T-helper 17 cell (primary cell): ENCODE results near the gene MPDU1. TPM values are rescaled to one million over a fixed set of nuclear protein-coding genes. Genes with fewer than 3 reads are reported as not detected.

ENCODE experiments used
- ATAC-seq: fragments of 150-1000 bp; cut with Tn5 transposase; 2 replicates; pipeline ENCODE4 v1.10.0; 2021; ENCODE audit warnings: mild to moderate bottlenecking, moderate library complexity
- DNase-seq, 3 donors: peaks; one replicate each; pipeline versions ENCODE4 v3.0.0 to v3.0.0-alpha.2; 2020 to 2021
- H3K9me3 ChIP-seq: one replicate; pipeline ENCODE4 v1.7.0; 2013; ENCODE audit warnings: low read length, mild to moderate bottlenecking; ENCODE audit not compliant: control insufficient read depth, poor library complexity, severe bottlenecking
- H3K27ac Mint-ChIP-seq: one replicate; pipeline ENCODE4 v1.8.0; 2022; ENCODE audit warnings: mild to moderate bottlenecking, moderate library complexity, mixed read lengths
- H3K27me3 Mint-ChIP-seq: one replicate; pipeline ENCODE4 v1.8.0; 2022; ENCODE audit warnings: mixed read lengths
- H3K36me3 Mint-ChIP-seq: one replicate; pipeline ENCODE4 v1.8.0; 2022; ENCODE audit warnings: low read depth, mixed read lengths
- H3K4me1 Mint-ChIP-seq: one replicate; pipeline ENCODE4 v1.8.0; 2022; ENCODE audit warnings: mild to moderate bottlenecking, mixed read lengths
- H3K4me3 Mint-ChIP-seq: one replicate; pipeline ENCODE4 v1.8.0; 2022; ENCODE audit warnings: mild to moderate bottlenecking, moderate library complexity, mixed read lengths
- total RNA-seq, 4 donors: library from RNA in 2 of 4; stranded (reverse) in 2 of 4; gene quantifications; one replicate each; pipeline ENCODE4 v1.2.3 and lab custom pipeline; 2022 to 2026

The MPDU1 gene
- total RNA-seq, 2 donors from 2014 or later, result 28.9 to 32.7 TPM

DNA sequence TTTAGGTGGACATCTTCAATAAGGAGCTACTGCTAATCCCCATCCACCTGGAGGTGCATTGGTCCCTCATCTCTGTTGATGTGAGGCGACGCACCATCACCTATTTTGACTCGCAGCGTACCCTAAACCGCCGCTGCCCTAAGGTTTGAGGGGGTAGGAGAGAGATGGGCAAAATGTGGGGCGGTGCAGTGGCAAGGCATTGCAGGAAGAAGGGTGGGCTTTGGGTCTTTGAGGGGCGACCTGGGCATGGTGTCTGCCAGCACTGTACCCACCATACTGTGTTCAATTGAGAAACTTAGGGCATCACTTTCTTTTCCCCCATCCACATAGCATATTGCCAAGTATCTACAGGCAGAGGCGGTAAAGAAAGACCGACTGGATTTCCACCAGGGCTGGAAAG is 13.3 kb upstream of the MPDU1 start:
- Mint-ChIP-seq H3K4me1 (peaks cover 30% of the 10 kb centered on the region), H3K27me3 (no peaks in the 10 kb centered on the region), H3K4me3 (no peak overlapping the region), H3K36me3 (peaks cover 10% of the 10 kb centered on the region), H3K27ac (no peak overlapping the region)
- H3K9me3 ChIP-seq, result no peaks in the 10 kb centered on the region
- DNase-seq (no peak), ATAC-seq (no peak)

DNA sequence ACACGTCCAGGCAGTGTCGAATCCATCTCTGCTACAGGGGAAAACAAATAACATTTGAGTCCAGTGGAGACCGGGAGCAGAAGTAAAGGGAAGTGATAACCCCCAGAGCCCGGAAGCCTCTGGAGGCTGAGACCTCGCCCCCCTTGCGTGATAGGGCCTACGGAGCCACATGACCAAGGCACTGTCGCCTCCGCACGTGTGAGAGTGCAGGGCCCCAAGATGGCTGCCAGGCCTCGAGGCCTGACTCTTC is 11.4 kb upstream of the MPDU1 start:
- no peaks in the 10 kb centered on the region for H3K27me3 Mint-ChIP-seq
- ATAC-seq, result no peak
- H3K4me1 Mint-ChIP-seq, result peaks cover 35% of the 10 kb centered on the region
- peak overlapping the region; percentile 98 for H3K27ac Mint-ChIP-seq
- no peaks in the 10 kb centered on the region for H3K9me3 ChIP-seq
- peaks cover 10% of the 10 kb centered on the region for H3K36me3 Mint-ChIP-seq
- DNase-seq, result no peak
- peak overlapping the region; percentile 93 for H3K4me3 Mint-ChIP-seq

DNA sequence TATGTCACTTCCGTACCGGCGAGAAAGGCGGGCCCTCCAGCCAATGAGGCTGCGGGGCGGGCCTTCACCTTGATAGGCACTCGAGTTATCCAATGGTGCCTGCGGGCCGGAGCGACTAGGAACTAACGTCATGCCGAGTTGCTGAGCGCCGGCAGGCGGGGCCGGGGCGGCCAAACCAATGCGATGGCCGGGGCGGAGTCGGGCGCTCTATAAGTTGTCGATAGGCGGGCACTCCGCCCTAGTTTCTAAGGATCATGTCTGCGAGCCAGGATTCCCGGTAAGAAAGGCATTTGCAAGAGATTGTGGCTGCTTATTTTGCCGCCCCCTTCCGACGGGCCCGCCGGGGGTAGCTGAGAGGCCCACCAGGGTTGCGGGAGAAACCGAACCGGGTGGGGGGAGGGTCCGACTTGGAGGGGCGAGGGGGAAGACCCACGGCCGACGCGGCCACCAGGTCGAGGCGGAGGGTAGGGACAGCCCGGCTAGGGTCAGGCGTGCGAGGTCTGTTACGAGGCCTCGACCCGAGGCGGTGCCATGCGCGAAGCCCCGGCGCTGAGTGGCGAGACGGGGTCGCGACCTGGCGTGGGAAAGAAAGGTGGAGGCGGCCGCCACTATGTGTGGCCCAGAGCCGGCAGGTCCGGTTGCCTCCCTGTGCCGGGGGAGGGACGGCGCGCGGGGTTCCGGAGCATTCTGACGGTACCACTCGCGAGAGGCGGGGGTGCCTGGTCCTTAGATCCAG is 10.9 kb upstream of the MPDU1 start:
- ATAC-seq (peak; percentile 85), DNase-seq (peak; percentile 96 to 100 (median 100))
- Mint-ChIP-seq H3K4me1 (peaks cover 37% of the 10 kb centered on the region), H3K27me3 (no peaks in the 10 kb centered on the region), H3K36me3 (peaks cover 7% of the 10 kb centered on the region), H3K4me3 (peak overlapping the region; percentile 93), H3K27ac (peak overlapping the region; percentile 98)
- H3K9me3 ChIP-seq, result no peaks in the 10 kb centered on the region

DNA sequence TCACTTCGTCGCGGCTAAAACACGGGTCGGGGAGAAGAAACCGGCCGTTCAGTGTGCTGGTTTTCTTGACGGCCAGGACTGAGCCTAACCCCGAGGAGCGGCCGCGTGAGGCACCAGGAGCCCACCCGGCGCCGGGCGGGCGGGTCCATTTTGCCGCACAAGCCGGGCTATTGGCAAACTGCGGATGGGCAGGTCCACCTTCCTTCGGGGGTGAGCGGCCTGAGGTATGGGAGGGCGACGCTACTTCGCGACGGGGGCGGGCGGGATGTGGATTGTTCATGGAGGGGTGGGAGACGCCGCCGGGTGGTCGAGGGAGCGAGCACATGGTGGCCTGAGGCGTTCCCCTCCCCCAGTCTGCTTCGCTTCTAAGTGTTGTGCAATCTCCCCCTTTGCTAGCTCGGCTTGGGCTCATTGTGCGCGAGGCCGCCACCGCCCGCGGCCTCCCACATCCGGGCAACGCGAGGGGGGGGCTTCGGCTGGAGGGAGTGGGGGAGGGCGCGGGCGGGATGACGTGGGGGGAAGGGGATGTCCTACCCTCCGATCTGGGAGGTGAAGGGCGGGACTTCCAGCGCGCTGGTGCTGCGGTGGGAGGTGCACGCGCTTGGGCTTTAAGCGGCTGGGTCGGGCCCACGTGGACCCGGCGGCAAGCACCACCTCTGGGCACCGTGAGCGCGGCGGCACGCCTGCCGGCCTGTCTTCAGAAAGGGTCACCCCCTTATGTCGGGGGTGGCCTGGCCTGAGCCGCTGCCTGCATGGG is 10.2 kb upstream of the MPDU1 start:
- H3K36me3 Mint-ChIP-seq, result peaks cover 7% of the 10 kb centered on the region
- peak overlapping the region; percentile 93 for H3K4me3 Mint-ChIP-seq
- DNase-seq (peak; percentile 83 to 89 (median 87)), ATAC-seq (peak; percentile 54)
- peaks cover 41% of the 10 kb centered on the region for H3K4me1 Mint-ChIP-seq
- no peaks in the 10 kb centered on the region for H3K9me3 ChIP-seq
- H3K27ac Mint-ChIP-seq, result peak overlapping the region; percentile 98
- H3K27me3 Mint-ChIP-seq, result no peaks in the 10 kb centered on the region

DNA sequence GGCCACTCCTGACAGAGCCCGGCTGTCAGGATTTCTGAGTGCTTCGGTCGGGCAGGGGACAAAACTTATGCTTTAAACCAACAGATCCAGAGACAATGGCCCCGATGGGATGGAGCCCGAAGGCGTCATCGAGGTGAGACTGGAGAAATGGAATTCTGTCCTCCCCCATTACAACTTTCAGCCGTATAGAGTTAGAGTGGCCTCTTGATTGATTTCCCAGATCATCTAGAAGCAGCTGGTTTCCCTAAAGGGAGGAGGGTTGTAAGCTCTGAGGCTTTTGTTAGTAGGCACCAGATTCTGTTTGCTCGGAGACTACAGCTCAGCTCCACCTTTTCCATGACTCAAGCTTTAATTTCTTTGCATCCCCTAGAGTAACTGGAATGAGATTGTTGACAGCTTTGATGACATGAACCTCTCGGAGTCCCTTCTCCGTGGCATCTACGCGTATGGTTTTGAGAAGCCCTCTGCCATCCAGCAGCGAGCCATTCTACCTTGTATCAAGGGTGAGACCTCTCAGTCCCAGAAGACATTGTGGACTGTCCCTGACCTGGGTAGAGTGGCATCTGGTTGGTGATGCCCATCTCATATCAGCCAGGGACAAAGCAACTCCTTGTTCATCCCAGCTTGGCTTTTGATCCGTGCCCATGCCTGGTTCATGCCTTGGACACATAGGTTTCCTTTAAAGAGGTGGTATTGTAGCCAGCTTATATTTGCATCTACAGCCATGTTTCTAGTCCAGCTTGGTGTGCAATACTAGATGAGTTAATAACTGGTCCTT is 9.3 kb upstream of the MPDU1 start:
- DNase-seq, result no peak
- Mint-ChIP-seq H3K27me3 (no peaks in the 10 kb centered on the region), H3K36me3 (peaks cover 7% of the 10 kb centered on the region), H3K4me3 (peak overlapping the region; percentile 93), H3K27ac (peak overlapping the region; percentile 98), H3K4me1 (peaks cover 47% of the 10 kb centered on the region)
- no peak for ATAC-seq
- no peaks in the 10 kb centered on the region for H3K9me3 ChIP-seq

DNA sequence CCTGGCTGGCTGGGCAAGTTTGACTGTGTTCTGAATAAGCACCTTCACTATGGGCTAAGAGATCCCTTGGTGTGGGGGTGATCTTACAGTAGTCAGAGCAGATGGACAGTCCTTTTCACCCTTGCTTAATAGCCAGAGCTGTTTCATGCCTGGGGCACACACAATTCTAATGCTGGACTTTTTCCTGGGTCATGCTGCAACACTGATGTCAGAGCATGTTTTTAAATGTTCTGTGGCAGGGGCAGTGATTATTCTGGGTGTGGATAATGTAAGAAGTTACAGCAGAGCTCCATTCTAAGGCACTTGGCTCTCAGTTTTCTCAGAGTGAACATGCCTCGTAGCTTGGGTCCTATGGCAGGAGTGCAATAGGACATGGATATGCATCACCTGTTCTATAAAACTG is 8.2 kb upstream of the MPDU1 start:
- no peak for DNase-seq
- peak overlapping the region; percentile 98 for H3K27ac Mint-ChIP-seq

DNA sequence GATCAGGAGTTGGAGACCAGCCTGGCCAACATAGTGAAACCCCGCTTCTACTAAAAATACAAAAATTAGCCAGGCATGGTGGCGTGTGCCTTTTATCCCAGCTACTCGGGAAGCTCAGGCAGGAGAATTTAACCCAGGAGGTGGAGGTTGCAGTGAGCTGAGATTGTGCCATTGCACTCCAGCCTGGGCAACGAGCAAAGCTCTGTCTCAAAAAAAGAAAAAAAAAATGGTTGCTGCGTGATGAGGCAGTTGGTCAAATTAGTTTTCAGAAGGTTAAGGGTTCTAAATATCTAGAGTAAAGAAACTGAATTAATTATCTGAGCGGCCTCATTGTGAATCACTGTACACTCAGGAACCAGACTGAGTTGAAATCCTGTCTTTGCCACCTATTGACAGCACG is 7.7 kb upstream of the MPDU1 start:
- peaks cover 7% of the 10 kb centered on the region for H3K36me3 Mint-ChIP-seq
- peaks cover 57% of the 10 kb centered on the region for H3K4me1 Mint-ChIP-seq
- ATAC-seq (no peak), DNase-seq (no peak)
- no peaks in the 10 kb centered on the region for H3K27me3 Mint-ChIP-seq
- no peaks in the 10 kb centered on the region for H3K9me3 ChIP-seq
- H3K27ac Mint-ChIP-seq, result peak overlapping the region; percentile 98
- H3K4me3 Mint-ChIP-seq, result peak overlapping the region; percentile 53

More for the DNA sequence above, 8.2 kb upstream of the MPDU1 start:
- no peak for ATAC-seq
- Mint-ChIP-seq H3K4me3 (peak overlapping the region; percentile 93), H3K27me3 (no peaks in the 10 kb centered on the region), H3K36me3 (peaks cover 7% of the 10 kb centered on the region), H3K4me1 (peaks cover 52% of the 10 kb centered on the region)
- no peaks in the 10 kb centered on the region for H3K9me3 ChIP-seq

DNA sequence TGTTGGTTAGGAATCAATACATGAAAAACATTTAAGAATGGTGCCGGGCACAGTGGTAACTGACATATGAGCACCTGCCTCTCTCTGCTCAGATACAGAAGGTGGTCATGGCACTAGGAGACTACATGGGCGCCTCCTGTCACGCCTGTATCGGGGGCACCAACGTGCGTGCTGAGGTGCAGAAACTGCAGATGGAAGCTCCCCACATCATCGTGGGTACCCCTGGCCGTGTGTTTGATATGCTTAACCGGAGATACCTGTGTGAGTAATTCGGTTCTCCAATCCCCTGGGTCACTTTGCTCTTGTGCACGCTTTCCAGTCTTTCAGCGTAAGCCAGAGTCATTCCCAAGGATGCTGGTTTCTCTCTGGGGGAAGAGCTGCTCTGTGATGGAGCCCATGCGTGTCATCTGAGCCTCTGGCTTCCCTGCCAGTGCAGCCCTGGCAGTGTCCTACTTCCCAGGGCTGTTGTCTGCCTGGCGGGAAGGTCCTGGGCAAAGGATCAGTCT is 7.2 kb upstream of the MPDU1 start:
- H3K9me3 ChIP-seq, result no peaks in the 10 kb centered on the region
- peak overlapping the region; percentile 98 for H3K27ac Mint-ChIP-seq
- peaks cover 7% of the 10 kb centered on the region for H3K36me3 Mint-ChIP-seq
- DNase-seq (no peak), ATAC-seq (no peak)
- H3K27me3 Mint-ChIP-seq, result no peaks in the 10 kb centered on the region
- H3K4me3 Mint-ChIP-seq, result peak overlapping the region; percentile 53
- H3K4me1 Mint-ChIP-seq, result peaks cover 56% of the 10 kb centered on the region

DNA sequence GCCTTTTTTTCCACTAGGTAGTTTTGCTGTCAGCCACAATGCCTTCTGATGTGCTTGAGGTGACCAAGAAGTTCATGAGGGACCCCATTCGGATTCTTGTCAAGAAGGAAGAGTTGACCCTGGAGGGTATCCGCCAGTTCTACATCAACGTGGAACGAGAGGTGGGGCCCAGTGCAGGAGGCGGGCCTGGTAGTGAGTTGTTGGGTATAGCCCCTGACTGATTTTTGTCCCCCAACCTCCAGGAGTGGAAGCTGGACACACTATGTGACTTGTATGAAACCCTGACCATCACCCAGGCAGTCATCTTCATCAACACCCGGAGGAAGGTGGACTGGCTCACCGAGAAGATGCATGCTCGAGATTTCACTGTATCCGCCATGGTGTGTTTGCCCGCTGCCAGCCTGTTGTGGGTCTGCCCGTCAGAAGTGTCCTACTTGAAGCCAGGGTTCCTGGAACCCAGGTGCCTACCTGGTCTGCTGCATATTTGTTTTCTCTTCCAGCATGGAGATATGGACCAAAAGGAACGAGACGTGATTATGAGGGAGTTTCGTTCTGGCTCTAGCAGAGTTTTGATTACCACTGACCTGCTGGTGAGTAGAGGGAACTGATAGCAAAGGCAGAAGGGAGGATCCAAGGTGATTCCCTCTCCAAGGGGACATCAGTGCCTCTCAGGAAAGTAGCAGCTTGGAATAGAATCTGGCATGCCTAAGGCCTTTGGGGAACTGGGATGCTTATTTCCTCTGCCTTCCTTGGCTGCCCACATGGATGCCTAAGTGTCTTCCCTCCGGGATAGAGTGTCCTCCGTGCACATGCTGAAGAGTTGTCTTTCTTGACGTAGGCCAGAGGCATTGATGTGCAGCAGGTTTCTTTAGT is 6.1 kb upstream of the MPDU1 start:
- peaks cover 52% of the 10 kb centered on the region for H3K4me1 Mint-ChIP-seq
- peak overlapping the region; percentile 50 for H3K4me3 Mint-ChIP-seq
- no peak for DNase-seq
- peaks cover 7% of the 10 kb centered on the region for H3K36me3 Mint-ChIP-seq
- no peaks in the 10 kb centered on the region for H3K27me3 Mint-ChIP-seq
- no peaks in the 10 kb centered on the region for H3K9me3 ChIP-seq
- peak overlapping the region; percentile 98 for H3K27ac Mint-ChIP-seq
- no peak for ATAC-seq

DNA sequence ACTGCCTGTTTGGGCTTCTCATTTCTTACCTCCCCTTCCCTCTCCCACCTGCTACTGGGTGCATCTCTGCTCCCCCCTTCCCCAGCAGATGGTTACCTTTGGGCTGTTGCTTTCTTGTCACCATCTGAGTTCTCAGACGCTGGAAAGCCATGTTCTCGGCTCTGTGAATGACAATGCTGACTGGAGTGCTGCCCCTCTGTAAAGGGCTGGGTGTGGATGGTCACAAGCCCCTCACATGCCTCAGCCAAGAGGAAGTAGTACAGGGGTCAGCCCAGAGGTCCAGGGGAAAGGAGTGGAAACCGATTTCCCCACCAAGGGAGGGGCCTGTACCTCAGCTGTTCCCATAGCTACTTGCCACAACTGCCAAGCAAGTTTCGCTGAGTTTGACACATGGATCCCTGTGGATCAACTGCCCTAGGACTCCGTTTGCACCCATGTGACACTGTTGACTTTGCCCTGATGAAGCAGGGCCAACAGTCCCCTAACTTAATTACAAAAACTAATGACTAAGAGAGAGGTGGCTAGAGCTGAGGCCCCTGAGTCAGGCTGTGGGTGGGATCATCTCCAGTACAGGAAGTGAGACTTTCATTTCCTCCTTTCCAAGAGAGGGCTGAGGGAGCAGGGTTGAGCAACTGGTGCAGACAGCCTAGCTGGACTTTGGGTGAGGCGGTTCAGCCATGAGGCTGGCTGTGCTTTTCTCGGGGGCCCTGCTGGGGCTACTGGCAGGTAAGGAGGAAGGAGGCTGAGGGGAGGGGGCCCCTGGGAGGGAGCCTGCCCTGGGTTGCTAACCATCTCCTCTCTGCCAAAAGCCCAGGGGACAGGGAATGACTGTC is 4.4 kb upstream of the MPDU1 start, which contains the start of gene CD68:
Gene CD68 (plus strand): TSS at position 638 of the 833 bp plus-strand sequence. CDS start 40 bp downstream, at position 678.
- peak within 1 kb of the TSS; percentile 66 for H3K4me3 Mint-ChIP-seq
- H3K4me1 Mint-ChIP-seq, result peaks cover 50% of the 10 kb centered on the region
- DNase-seq (no peak), ATAC-seq (peak; percentile 14)
- H3K9me3 ChIP-seq, result no peaks in the 10 kb centered on the region
- peak within 1 kb of the TSS; percentile 89 for H3K27ac Mint-ChIP-seq
- no peaks in the 10 kb centered on the region for H3K27me3 Mint-ChIP-seq
- H3K36me3 Mint-ChIP-seq, result peaks cover 2% of the 10 kb centered on the region

DNA sequence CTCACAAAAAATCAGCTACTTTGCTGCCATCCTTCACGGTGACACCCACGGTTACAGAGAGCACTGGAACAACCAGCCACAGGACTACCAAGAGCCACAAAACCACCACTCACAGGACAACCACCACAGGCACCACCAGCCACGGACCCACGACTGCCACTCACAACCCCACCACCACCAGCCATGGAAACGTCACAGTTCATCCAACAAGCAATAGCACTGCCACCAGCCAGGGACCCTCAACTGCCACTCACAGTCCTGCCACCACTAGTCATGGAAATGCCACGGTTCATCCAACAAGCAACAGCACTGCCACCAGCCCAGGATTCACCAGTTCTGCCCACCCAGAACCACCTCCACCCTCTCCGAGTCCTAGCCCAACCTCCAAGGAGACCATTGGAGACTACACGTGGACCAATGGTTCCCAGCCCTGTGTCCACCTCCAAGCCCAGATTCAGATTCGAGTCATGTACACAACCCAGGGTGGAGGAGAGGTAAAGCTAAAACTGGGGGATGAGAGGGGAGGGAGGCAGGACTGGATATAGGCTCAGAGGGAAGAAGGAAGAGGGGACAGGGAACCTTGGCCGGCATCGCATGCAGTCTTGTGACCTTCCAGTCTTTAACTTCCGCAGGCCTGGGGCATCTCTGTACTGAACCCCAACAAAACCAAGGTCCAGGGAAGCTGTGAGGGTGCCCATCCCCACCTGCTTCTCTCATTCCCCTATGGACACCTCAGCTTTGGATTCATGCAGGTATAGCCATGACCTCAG is 3.6 kb upstream of the MPDU1 start:
- Mint-ChIP-seq H3K27me3 (no peaks in the 10 kb centered on the region), H3K4me1 (peaks cover 51% of the 10 kb centered on the region), H3K4me3 (peak overlapping the region; percentile 66), H3K27ac (peak overlapping the region; percentile 89), H3K36me3 (peaks cover 2% of the 10 kb centered on the region)
- DNase-seq, result no peak
- ATAC-seq, result no peak
- no peaks in the 10 kb centered on the region for H3K9me3 ChIP-seq
